Measurements from ENCODE around the gene TMEM40.
A peak's percentile ranks its signal among the peaks of the same experiment; 100 is the strongest.
"Not testable (repeated sequence)": the region's sequence is repeated elsewhere in the genome, so short reads cannot be mapped to it uniquely, and the experiment has no call there.

The TMEM40 gene

DNA sequence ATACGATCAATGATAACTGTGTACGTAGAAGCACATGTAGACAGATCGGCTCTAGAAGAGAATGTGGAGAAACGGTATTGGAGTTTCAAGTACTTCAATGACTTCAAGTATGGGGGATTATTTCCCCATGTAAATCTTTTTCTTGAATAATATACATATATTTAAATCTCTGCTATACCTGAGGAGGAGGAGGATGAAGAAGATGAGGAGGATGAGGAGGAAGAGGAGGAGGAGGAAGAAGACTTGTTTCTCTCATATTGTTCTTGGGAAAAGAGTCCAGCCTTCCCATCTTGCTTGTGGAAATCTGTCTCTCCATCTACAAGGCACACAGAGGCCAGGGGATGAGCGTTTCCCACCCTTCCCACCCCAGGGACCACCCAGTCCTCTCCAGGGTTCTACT is 10.6 kb downstream of the TMEM40 start:
- DNase-seq = no peak

DNA sequence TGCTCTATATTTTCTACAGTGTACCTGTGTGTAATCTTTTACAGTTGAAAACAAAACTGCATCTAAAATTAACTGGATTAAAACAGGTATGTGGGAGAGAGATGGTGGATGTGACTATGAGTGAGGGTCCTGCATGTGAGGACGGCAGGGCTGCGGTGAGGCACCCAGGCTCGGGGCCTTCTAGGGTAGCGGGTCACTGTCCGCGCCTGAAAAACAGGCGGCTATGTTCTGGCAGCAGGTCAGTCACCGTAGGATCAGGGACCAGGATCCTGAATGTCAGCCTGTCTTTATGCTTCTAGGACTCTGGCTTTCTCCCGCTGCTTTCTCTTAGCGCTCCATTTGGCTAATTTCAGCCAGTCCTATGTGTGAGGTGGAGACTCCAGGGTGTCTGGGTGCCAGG is 12.6 kb downstream of the TMEM40 start:
- DNase-seq = no peak

DNA sequence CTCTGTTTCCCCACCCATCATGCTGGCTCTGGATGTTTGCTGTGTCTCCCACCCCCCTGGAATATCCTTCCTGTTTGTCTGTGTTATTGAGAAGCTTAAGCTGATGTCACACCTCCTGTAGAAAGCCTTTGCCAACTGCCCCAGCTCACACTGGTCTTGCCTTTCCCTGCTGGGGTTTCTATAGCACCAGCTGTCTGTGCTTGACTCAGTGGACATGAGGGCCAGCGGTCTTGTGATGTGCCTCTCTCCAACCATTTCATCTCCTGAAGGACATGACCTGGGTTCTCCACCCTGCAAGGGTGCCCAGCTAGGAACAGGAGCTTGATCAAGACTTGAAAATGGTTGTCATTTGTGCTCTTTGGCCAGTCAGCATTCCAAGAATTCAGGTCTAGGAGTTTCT is 14.7 kb downstream of the TMEM40 start:
- DNase-seq = no peak

- DNase-seq = no peak
These were observed 15.5 kb downstream of the TMEM40 start for GRCh38 chr3:12743583-12743982.

GRCh38 chr3:12742330-12743107 is 16.5 kb downstream of the TMEM40 start:
- no peak for DNase-seq

DNA sequence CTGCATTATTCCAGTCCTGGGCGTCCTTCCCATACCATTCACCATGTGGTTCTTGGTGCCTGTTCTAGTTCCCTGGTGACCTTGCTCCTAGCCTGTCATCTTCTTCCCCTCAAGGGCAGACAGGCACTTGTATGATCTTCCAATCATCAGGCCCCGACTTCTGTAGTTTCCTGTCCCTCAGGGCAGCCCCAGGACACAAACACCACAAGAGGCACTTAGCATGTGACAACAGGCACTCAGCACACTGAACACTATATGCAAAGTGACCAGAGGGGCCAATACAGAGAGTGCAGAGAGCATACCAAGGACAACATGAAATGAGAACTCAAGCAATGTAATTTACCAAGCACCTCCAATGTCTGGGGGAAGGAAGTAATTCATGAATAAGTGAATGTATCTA is 17.9 kb downstream of the TMEM40 start:
- DNase-seq = no peak

DNA sequence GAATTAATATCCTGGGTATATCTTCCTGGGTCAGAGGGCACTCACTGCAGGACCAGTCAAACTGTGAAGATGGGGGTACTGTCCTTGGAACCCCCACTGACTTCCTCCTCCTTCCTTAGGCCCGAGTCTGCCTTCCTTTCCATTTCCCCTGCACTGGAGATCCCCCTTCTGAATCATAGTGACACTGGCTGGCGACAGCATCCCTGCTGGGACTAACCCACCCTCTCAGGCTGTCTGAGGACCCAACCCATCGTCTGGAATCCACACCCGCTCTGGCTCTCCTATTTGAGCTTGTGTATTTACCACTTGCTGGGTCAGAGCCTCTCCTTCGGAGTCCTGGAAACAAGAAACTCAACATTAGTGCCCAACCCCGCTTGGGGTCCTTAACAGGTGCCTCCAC is 21.2 kb downstream of the TMEM40 start:
- no peak for DNase-seq

DNA sequence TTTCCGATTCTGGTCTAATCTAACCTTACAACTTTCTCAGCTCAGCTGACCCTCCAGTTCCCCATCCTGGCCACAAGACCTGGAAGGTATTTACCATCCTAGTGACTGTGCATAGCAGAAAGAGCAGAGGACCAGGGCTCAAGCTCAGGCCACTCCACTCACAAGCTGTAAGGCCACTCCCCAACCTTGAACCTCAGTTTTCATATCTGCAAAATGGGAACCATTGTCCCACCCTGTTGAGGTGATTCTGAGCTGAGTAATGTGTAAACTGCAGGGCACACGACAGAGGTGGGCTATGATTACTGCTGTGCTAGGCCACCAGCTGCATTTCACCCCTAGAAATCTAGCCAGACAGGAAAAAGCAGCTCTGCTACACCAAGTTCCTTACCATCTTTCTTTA is 21.7 kb downstream of the TMEM40 start:
- DNase-seq = no peak

DNA sequence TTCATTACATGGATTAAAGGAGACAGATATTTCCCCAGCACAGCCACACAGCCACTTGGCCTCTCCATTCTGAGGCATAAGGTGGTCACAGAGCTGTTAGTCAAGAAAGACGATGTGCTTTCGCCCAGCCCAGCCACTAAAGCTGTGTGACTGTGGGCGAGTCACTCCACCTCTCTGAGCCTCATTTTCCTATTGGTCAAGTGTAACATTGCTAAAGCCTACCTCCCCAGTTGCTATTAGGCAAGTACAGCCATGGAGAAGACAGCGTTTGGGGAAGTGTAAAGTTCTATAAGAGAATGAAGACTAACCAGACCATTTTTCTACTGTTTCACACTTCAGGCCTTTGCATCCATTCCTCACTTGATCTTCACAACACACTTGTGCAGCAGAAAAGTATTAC is 24.1 kb downstream of the TMEM40 start:
- DNase-seq = no peak

DNA sequence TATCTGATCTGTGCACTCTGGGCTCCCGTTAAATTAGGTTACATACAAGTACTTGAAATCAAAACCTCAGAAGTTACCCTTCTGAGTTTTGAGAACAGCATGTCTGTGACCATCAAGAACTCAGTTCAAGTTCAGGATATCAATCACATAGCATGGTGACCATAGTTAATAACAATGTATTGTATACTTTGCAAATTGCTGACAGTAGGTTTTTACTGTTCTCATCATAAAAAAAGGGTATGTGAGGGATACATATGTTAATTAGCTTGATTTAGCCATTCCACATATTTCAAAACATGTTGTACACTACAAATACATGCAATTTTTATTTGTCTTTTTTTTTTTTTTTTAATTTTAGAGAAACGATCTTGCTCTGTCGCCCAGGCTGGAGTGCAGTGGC is 25.5 kb downstream of the TMEM40 start:
- DNase-seq = no peak

DNA sequence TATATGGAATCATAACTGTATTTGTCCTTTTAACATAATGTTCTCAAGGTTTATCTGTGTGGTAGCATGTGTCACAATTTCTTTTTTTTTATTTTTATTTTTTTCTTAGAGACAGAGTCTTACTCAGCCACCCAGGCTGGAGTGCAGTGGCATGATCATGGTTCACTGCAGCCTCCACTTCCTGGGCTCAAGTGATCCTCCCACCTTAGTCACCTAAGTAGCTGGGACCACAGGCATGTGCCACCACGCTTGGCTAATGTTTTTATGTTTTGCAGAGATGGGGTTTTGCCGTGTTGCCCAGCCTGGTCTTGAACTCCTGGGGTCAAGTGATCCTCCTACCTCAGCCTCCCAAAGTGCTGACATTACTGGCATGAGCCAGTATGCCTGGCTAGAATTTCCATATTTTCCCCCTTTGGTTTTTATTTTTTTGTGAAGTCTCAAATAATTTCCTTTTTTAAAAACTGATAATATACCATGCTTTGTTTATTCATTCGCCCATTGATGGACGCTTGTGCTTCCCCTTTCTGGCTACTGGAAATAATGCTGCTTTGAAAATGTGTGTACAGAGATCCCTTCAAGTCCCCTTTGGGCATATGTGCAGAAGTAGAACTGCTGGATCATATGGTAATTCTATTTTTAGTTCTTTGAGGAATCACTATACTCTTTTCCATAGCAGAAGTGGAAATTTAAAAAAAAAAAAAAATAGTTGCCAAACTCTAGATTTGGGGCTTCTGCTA is 28.4 kb downstream of the TMEM40 start:
- DNase-seq = no peak

GRCh38 chr3:12729051-12729651 is 29.9 kb downstream of the TMEM40 start:
- DNase-seq = no peak

GRCh38 chr3:12727937-12728336 is 31.1 kb downstream of the TMEM40 start:
- DNase-seq = no peak

- DNase-seq = no peak
These were observed 31.6 kb downstream of the TMEM40 start for GRCh38 chr3:12727481-12727880.

DNA sequence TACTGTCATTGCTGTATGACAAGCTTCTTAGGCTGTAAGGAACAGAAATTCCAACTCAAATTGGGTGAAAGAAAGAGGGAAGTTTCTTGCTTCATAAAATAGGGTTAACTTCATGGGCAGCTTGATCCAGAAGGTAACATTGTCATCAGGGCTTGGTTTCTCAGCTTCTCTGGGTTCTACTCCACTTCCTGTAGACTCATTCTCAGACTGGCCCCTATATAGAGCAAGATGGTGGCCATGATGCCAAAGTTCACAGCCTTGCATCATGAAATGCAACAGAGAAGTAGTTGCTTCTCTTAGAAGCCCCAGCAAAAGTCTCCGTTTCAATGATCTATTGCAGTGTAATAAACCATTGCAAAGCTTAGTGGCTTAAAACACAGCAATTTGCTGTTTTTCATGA is 33.6 kb downstream of the TMEM40 start:
- DNase-seq = no peak

DNA sequence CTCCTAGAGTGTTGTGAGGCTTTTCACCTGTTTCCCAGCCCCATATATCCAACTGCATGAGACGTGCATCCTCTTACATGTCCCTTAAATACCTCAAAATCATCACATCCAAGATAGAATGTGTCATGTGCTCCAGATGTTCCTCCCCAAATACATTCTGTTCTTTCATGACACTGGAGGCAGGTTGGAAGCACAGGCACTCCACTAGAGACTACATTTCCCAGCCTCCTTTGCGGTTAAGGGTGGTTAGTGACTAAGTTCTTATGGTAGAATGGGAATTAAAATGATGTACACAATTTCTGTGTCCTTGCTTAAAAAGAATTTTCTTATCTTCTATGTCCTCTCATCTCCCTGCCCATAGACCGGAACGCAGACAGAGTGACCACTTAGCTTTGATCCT is 34.3 kb downstream of the TMEM40 start:
- no peak for DNase-seq

DNA sequence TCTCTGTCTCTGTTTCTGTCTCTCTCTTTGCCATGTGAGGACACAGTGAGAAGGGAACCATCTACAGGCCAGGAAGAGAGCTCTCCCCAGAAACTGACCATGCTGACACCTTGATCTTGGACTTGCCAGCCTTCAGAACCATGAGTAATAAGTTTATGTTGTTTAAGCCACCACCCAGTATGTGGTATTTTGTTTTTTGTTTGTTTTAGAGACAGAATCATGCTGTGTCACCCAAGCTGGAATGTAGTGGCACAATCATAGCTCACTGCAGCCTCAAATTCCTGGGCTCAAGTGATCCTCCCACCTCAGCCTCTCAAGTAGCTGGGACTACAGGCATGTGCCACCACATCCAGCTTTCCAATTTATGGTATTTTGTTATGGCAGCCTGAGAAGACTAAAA is 35.7 kb downstream of the TMEM40 start:
- not testable (repeated sequence) for DNase-seq

DNA sequence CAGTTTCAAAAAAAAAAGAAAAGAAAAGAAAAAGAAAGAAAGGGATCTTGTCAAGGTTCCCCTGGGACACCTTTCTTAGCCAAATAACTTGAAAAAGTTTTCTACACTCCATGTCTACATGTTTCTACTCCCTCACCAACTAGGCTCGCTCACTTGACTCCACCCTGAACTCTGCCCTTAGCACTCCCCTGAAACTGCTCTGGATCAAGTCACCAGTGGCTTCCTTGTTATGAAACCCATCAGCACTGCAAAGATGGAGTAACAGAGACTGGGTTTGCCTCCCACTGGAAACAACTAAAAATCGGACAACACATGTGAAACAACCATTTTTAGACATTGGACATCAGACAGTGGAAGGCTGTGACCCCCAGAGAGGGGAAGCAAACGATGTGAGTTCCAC is 36.8 kb downstream of the TMEM40 start:
- no peak for DNase-seq

DNA sequence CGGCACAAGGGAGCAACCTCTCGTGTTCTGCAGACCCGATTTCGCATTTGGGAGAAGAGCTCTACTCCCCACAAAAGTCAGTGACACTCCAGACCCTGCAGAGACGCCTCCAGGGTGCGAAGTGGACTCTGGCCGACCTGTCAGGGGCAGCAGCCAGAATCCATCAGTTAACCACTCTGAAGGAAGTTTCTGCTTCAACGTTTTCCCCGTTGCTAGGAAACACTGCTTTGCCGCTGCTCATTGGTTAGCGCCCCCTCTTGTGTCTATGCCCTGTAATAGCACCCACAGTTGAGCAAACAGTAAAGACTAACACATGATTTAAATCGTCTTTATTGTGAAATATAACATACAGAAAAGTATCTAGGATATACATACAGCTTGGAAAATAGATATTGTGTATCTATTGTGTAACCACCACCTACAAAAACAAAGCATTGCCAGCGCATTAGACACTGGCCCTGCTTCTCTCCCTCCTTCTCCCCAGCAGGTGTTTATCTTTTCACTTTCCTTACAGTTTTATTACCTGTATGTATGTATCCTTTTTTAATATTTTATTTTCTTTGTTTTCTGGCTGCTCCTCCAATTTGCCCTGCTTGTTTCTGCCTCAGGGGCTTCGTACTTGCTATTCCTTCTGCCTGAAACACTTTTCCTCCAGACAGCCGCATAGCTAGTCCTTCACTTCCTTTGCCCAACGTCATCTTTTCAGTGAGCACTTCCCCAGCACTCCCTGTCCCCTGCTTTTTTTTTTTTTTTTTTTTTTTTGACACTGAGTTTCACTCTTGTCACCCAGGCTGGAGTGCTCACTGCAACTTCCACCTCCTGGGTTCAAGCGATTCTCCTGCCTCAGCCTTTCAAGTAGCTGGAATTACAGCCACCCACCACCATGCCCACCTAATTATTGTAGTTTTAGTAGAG is 38.8 kb downstream of the TMEM40 start:
- peak; percentile 30 for DNase-seq

DNA sequence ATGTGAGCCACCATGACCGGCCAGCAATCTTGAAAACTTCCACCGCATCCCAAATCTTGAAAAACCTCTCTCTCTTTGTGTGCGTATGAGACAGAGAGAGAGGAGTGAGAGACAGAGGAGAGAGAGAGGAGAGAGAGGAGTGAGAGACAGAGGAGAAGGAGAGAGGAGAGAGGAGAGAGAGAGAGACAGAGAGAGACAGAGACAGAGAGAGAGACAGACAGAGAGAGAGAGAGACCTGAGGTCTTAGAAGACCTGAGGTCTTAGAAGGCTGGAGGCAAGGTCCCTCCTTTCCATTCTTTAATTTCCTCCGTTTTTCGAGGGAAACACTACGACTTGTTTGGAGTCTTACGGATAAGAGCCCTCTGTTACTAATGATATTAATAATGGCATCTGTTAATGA is 39.5 kb downstream of the TMEM40 start:
- DNase-seq = no peak

- DNase-seq = no peak
These were observed 42.4 kb downstream of the TMEM40 start for GRCh38 chr3:12716605-12717151.

DNA sequence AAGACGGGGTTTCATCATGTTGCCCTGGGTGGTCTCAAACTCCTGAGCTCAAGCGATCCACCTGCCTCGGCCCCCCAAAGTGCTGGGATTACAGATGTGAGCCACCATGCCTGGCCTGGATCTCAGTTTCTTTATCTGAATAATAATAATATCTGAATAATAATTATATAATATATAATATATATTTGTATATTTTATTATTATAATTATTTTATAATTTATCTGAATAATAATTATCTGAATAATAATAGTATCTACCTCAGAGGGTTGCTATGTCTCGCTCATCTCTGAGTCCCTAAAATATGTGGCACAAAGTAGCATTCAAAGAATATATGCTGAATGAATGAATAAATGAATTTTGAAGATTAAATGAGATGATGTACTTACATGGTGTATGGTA is 44.8 kb downstream of the TMEM40 start:
- DNase-seq = no peak

DNA sequence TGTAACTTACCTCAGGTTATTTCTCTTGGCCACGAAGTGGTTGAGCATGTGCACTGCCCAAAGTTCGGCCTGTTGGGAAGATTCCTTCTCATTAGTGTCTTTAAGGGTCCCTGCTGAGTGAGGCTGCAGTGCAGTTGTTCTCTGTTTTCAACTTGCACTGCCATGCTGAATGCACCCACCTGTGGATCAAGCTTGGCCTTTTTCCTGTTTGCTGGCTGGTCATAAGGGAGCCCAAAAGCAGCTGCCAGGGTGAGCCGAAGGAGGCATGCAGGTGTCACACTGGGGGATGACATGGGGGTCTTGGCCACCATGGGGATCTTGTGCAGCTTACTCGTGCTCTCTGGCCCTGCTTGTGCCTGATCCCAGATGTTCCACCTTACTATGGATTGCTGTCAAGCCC is 49.0 kb downstream of the TMEM40 start:
- no peak for DNase-seq

All from DMS 273 treated with DMSO at 0.1 percent for 48 hours (cell line).